ENCODE measurements around the gene CLDN8. TPM values are rescaled to one million over a fixed set of nuclear protein-coding genes. Genes with fewer than 3 reads are reported as not detected.

Gene CLDN8
- not detected in 2 replicates for polyA plus RNA-seq (2012; rRNA removed)
- polyA plus RNA-seq (2012; cell fraction: cytosol; rRNA removed): not detected in 2 replicates
- not detected in 2 replicates for polyA plus RNA-seq (2012; cell fraction: nucleus; rRNA removed)

- Histone ChIP-seq H3K9ac (no peak within 1 kb of the TSS), H3K79me2 (ENCODE audit: insufficient read depth) (no peaks in the 10 kb centered on the region), H3K4me2 (no peak within 1 kb of the TSS), H3K27me3 (ENCODE audit: insufficient read depth) (peaks cover 10% of the 10 kb centered on the region), H3K27ac (ENCODE audit: low read depth in 2 of 2, low read length in 1 of 2) (no peak within 1 kb of the TSS), H3K9me3 (no peaks in the 10 kb centered on the region), H3K4me3 (ENCODE audit: low read depth in 2 of 2, low read length in 1 of 2) (no peak within 1 kb of the TSS), H3F3A (replicated peaks; ENCODE audit: insufficient read depth) (no peaks in the 10 kb centered on the region), H4K20me1 (ENCODE audit: insufficient read depth) (no peaks in the 10 kb centered on the region), H3K9me2 (no peaks in the 10 kb centered on the region), H3K4me1 (ENCODE audit: control insufficient read depth in 1 of 2, insufficient read depth in 2 of 2, low read depth in 1 of 2, low read length in 1 of 2) (no peaks in the 10 kb centered on the region), H3K36me3 (replicated peaks in 1 of 2; ENCODE audit: control insufficient read depth in 1 of 2, insufficient read depth in 2 of 2, low read length in 1 of 2) (no peaks in the 10 kb centered on the region), H2AFZ (ENCODE audit: low read depth) (no peak within 1 kb of the TSS)
- WGBS (ENCODE audit: low lambda C conversion rate): 4% methylated on average over 5 of the region's 5 CpGs
- ChIA-PET CTCF (interaction anchor here (0.9 kb wide), 1 partner anchor 17 kb away, joined by 3 read pairs; no protein-coding TSS in a partner anchor), POLR2A (no interaction called here)
- TF ChIP-seq CHD2 (IDR thresholded peaks at IDR 0.05; ENCODE audit: low read length, partially characterized antibody): no peak
- no peak for TF ChIP-seq SIN3A (IDR thresholded peaks at IDR 0.05; ENCODE audit: borderline replicate concordance, low read depth, low read length)
- no peak for TF ChIP-seq GATA2 (CRISPR knock-in tag; IDR thresholded peaks at IDR 0.05)
- TF ChIP-seq MXI1 (IDR thresholded peaks at IDR 0.05; ENCODE audit: low read depth, low read length): no peak
- TF ChIP-seq MAX (IDR thresholded peaks at IDR 0.05; ENCODE audit: low read depth): no peak
- TF ChIP-seq FOXJ3 (CRISPR knock-in tag; IDR thresholded peaks at IDR 0.05): no peak
- TF ChIP-seq, protein P1, sequence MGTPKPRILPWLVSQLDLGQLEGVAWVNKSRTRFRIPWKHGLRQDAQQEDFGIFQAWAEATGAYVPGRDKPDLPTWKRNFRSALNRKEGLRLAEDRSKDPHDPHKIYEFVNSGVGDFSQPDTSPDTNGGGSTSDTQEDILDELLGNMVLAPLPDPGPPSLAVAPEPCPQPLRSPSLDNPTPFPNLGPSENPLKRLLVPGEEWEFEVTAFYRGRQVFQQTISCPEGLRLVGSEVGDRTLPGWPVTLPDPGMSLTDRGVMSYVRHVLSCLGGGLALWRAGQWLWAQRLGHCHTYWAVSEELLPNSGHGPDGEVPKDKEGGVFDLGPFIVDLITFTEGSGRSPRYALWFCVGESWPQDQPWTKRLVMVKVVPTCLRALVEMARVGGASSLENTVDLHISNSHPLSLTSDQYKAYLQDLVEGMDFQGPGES (IDR thresholded peaks at IDR 0.05; ENCODE audit: low read depth, low read length): no peak
- TF ChIP-seq RAD21 (IDR thresholded peaks at IDR 0.05; ENCODE audit: low read length): no peak
- TF ChIP-seq RFX5 (IDR thresholded peaks at IDR 0.05; ENCODE audit: low read length): no peak
- no peak for TF ChIP-seq YY1 (IDR thresholded peaks at IDR 0.05; ENCODE audit: low read depth)
- TF ChIP-seq NFIC (IDR thresholded peaks at IDR 0.05; ENCODE audit: borderline replicate concordance): no peak
- TF ChIP-seq JUND (IDR thresholded peaks at IDR 0.05): no peak
- no peak for TF ChIP-seq REST (IDR thresholded peaks at IDR 0.05; ENCODE audit: low read depth, low read length)
- no peak for TF ChIP-seq ELF1 (IDR thresholded peaks at IDR 0.05)
- TF ChIP-seq USF1 (IDR thresholded peaks at IDR 0.05; ENCODE audit: borderline replicate concordance, low read depth): no peak
- TF ChIP-seq NRF1 (IDR thresholded peaks at IDR 0.05; ENCODE audit: low read depth, low read length): no peak
- TF ChIP-seq TAF1 (IDR thresholded peaks at IDR 0.05; ENCODE audit: borderline replicate concordance, low read depth, low read length): no peak
- no peak for TF ChIP-seq GABPA (IDR thresholded peaks at IDR 0.05; ENCODE audit: low read depth)
- TF ChIP-seq, protein P2, sequence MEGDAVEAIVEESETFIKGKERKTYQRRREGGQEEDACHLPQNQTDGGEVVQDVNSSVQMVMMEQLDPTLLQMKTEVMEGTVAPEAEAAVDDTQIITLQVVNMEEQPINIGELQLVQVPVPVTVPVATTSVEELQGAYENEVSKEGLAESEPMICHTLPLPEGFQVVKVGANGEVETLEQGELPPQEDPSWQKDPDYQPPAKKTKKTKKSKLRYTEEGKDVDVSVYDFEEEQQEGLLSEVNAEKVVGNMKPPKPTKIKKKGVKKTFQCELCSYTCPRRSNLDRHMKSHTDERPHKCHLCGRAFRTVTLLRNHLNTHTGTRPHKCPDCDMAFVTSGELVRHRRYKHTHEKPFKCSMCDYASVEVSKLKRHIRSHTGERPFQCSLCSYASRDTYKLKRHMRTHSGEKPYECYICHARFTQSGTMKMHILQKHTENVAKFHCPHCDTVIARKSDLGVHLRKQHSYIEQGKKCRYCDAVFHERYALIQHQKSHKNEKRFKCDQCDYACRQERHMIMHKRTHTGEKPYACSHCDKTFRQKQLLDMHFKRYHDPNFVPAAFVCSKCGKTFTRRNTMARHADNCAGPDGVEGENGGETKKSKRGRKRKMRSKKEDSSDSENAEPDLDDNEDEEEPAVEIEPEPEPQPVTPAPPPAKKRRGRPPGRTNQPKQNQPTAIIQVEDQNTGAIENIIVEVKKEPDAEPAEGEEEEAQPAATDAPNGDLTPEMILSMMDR (IDR thresholded peaks at IDR 0.05): no peak
- DNase-seq: no peak
These were observed at the start of gene CLDN8 for GRCh38 chr21:30216041-30216723. Gene CLDN8, minus strand, starts transcription at chr21:30216097. Its CDS starts 172 bp downstream, at chr21:30215925.

Data from SK-N-SH (cell line).